Measurements from ENCODE around the gene COMMD6.

COMMD6 gene

DNA sequence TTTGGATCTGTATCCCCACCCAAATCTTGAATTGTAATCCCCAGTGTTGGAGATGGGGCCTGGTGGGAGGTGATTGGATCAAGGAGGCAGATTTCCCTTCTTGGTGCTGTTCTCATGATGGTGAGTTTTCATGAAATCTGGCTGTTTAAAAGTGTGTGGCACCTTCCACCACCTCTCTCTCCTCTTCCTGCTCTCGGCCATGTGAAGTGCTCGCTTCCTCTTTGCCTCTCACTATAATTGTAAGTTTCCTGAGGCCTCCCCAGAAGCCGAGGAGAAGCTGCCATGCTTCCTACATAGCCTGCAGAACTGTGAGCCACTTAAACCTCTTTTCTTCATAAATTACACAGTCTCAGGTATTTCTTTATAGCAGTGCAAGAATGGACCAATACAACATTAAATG is 15.7 kb downstream of the COMMD6 start:
- no peak for DNase-seq (ENCODE audit: low read depth in 2 of 2)

DNA sequence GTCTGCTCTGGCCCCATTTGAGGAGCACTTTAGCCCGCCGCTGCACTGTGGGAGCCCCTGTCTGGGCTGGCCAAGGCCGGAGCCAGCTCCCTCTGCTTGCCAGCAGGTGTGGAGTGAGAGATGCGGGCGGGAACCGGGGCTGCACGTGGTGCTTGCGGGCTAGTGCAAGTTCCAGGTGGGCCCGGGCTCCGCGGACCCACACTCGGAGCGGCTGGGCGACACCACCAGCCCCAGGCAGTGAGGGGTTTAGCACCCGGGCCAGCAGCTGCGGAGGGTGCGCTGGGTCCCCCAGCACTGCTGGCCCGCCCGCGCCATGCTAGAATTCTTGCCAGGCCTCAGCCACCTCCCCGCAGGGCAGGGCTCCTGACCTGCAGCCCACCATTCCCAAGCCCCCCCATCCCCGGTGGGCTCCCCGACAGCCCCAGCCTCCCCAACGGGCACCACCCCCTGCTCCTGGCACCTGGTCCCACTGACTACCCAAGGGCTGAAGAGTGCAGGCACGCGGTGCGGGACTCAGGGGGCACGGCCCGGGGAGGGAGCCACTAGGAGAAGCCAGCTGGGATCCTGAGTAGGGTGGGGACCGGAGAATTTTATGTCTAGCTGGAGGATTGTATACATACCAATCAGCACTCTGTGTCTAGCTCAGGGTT is 19.1 kb downstream of the COMMD6 start:
- DNase-seq (ENCODE audit: low read depth in 2 of 2) = no peak

GRCh38 chr13:75514080-75514995 is 23.3 kb downstream of the COMMD6 start:
- no peak for DNase-seq (ENCODE audit: low read depth in 2 of 2)

GRCh38 chr13:75513271-75513670 is 24.4 kb downstream of the COMMD6 start:
- DNase-seq (ENCODE audit: low read depth in 2 of 2) = no peak

DNA sequence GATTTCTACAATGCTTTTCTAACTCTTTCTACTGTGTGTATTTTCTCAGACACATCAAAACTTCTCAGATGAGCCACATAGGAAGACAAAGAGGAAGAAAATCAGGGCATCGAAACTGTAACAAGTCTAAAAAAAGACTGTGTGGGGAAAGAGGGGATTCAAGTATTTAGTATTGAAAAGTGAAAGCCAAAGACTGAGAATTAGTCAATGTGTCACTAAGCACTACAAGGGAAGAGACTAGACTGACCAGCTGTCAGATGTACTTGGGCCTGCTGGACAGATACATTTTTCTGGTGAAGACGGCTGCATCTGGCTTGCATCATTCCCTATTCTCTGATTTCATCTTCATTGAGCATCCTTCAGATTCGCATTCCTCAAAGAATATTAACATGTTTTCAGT is 25.4 kb downstream of the COMMD6 start:
- DNase-seq (ENCODE audit: low read depth in 2 of 2) = no peak

DNA sequence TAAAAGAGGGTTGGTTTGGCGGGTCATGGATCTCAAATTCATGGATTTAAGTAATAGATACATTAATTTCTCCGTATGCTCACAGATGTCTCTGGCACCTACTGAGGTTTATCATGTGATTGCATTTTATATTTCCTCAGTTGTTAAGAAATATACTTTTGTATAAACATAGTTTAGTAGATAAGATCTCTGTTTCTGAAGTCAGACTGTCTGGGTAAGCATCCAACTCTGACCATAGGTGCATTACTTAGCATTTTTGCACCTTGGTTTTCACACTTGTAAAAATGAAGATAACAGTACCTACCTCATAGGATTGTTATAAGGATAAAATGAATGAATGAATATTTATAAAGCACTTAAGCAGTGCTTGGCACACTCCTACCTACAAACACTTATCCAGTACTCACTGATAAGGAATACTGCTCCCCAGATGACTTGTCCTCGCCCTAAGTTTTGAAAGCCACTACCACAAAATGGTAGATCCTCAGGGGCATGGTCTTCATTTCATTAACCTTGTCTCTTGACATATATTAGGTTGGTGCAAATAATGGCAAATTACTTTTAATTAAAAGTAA is 26.5 kb downstream of the COMMD6 start:
- DNase-seq (ENCODE audit: low read depth in 2 of 2) = no peak

GRCh38 chr13:75508002-75508548 is 29.6 kb downstream of the COMMD6 start:
- no peak for DNase-seq (ENCODE audit: low read depth in 2 of 2)

GRCh38 chr13:75507027-75508001 is 30.3 kb downstream of the COMMD6 start:
- DNase-seq (ENCODE audit: low read depth in 2 of 2) = no peak

DNA sequence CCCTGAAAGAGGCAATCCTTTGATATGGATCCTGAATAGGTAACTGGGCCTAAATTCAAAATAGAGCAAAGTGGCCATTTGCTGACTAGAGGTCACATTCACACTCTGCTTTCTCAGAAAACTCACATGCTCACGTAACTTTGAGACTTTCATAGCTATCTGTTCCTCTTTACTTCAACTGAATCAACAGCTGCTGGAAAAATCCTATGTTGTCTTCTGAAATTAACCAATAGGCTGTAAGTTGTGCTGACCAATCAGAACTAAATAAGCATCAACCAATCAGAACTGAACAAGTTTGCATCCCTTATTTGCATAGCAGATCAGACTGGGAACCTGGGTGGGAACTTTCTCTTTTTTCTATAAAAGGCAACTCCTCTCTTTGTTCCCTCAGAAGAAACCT is 31.6 kb downstream of the COMMD6 start:
- DNase-seq (ENCODE audit: low read depth in 2 of 2) = no peak

GRCh38 chr13:75505327-75505726 is 32.3 kb downstream of the COMMD6 start:
- DNase-seq (ENCODE audit: low read depth in 2 of 2) = no peak

DNA sequence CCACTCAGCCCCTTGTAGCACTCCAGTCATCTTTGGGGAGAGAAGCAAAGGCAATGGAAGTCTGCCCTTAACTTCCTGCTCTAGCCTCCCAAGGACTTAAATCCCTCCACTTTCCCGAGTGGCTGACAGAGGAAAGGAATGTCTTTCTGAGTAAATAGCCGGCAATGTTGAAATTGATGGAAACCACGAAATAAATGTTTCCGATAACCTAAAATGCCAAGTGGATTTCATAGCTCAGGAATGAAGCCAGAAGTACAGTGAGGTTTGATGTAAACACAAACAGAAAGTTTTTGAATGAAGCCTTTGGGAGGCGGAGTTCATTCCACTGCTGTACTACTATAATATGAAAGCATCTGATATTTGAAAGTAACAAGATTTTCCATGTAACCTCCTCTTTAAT is 41.7 kb downstream of the COMMD6 start:
- no peak for DNase-seq (ENCODE audit: low read depth in 2 of 2)

DNA sequence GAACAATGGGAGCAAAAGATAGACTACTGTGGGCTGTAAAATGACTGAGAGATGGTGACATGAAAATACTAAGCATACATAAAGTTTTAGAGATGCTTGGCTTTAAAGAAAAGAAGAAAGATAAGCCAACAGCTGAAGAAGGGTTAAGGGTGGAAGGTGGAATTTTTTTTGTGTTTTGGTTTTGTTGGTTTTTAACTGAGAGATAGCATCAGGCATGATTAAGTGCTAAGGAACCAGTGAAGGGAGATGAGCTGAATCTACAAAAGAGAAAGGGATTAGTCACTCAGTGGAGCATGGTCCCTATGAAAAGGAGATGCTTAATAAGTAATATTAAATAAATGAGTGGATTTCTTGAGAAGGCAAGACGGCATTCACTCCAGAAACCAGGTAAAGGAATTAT is 43.1 kb downstream of the COMMD6 start:
- DNase-seq (ENCODE audit: low read depth in 2 of 2) = no peak

DNA sequence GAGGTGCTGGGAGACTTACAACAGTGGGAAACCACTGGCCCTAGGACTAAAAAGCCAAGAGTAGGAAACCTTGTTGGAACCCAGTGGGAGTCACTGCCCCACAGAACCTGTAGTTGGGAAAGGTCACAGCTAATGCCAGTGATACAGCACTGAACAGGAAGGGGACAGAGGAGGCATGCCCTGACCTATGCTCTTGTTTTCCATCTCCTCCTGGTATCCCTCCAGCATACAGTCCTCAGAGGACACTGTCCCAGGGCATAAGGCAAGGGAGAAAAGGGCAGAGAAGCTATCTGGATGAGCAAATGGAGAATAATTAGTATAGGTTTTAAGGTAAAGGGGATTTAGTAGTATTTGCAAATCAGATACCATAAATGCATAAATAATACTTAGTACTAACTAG is 44.5 kb downstream of the COMMD6 start:
- DNase-seq (ENCODE audit: low read depth in 2 of 2) = no peak

GRCh38 chr13:75492389-75492788 is 45.3 kb downstream of the COMMD6 start:
- no peak for DNase-seq (ENCODE audit: low read depth in 2 of 2)

GRCh38 chr13:75491376-75491775 is 46.3 kb downstream of the COMMD6 start:
- no peak for DNase-seq (ENCODE audit: low read depth in 2 of 2)

GRCh38 chr13:75489502-75490263 is 48.0 kb downstream of the COMMD6 start:
- DNase-seq (ENCODE audit: low read depth in 2 of 2) = no peak

DNA sequence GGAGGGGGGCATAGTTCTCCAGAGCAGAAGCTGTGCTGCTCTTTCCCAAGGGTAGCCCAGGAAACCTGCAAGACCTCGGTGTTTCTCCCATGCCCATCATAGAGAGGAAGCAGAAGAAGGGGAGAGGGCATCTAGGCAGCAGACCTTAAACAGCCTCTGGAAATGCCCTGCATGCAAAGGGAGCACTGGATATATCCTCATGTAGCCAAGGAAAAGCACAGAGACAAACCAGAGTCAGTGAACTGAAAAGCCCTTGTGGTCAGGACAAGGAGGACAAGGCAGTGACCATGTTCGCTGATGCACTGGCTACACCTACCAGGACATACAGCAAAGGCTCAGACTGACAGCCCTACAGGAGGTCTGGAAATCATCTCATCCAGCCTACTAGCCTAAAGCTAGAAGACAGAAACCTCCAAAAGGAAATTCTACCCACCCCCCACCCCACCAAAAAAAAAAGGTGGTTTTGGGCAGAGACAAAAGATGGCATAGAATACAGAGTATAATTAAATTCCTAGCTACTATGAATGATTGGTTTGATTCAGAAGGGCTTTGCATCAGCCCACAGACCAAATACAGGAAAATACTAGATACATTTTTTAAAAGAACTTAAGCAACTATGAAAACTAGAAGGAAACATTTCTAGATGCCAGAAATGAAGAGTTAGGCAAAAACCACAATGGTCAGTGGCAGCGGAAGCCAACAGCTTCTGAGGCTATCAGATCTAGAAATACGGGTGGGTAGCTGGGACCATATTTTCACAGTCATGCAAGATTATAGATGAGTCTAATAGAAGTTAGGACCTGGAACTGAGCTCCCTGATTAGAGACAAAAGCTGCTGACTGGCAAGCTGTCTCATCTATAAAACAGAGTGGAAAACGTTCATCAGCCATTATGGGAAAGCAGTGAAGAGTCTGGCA is 51.2 kb downstream of the COMMD6 start:
- no peak for DNase-seq (ENCODE audit: low read depth in 2 of 2)

DNA sequence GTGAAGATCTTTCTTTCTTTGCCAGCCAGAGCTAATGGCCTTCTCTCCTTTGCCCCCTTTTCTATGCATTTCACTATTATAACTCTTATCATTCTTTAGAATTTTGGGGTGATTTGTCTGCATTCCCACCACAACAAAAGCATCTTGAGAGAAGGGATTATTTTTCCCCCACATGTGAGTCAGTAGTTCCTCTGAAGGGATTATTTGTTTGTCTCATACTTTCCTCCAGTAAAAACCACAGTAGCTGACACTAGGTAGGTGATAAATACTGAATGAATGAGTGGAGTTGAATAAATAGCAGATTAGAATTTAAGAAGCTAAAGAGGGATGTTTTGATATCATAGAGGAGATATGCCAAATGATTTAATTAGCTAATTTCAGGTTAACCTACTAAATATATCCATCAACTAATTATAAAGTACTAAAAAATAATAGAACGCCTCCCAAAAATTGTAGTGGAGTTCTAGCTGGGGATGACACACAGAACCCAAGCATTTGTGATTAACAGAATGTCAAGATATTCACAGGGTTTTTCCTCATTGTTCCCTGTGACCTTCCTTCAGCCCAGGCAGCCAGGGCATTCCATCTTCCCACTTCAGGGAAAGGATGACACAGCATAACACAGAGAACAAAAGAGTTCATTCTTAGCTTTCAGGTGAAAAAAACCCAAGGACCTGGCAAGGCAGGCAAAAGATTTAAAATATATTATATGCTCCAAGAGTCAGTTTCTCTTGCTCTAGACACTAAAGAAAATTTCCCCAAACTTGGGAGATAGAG is 52.2 kb downstream of the COMMD6 start:
- DNase-seq (ENCODE audit: low read depth in 2 of 2) = no peak

DNA sequence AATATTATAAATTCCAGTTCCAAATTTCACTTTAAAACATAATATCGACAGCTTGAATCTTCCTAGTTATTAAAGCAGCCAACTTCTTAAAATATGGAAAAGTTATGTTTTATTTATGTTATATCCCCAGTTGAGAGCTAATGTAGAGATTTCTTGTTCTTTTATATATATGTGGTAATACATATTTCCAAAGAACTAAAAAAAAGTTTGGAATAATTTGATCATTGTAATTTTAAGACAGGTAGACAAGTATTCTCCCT is 54.9 kb downstream of the COMMD6 start:
- DNase-seq (ENCODE audit: low read depth in 2 of 2) = no peak
